GM12878 (cell line): ENCODE measurements around the gene AMBN. TPM values are rescaled to one million over a fixed set of nuclear protein-coding genes. Genes with fewer than 3 reads are reported as not detected.

Experiments used
- ATAC-seq: fragments of 200-7000 bp; cut with Tn5 transposase; 3 replicates; pipeline ENCODE4 v1.9.1; 2020; ENCODE audit warnings: mild to moderate bottlenecking, moderate library complexity
- BruUV-seq: library from RNA; stranded (reverse); fragments of 400-500 nt; replicated peaks from 2 replicates; lab custom pipeline; 2021; lab: Mats Ljungman, UMichigan
- CTCF ChIA-PET: fragments of 300-600 bp; sonication (Branson Sonifier 250); formaldehyde crosslinking; extraction: SDS; loops from one replicate; lab custom pipeline; 2021; ENCODE audit warnings: inconsistent platforms; lab: Yijun Ruan, JAX
- POLR2A ChIA-PET: fragments of 350-600 bp; formaldehyde crosslinking; extraction: SDS; loops from one replicate; lab custom pipeline; 2021; ENCODE audit warnings: inconsistent platforms; lab: Charles Lee
- RAD21 ChIA-PET: fragments of 300-600 bp; sonication (Branson Sonifier 250); formaldehyde crosslinking; loops from one replicate; lab custom pipeline; 2023; ENCODE audit warnings: antibody characterized with exemption; ENCODE audit not compliant: unreplicated experiment; lab: Charles Lee
- SMC1A ChIA-PET: fragments of 300-600 bp; sonication (Branson Sonifier 250); formaldehyde crosslinking; loops from one replicate; lab custom pipeline; 2023; ENCODE audit not compliant: unreplicated experiment, uncharacterized antibody; lab: Charles Lee
- DNase-seq: peaks from one replicate; pipeline ENCODE4 v3.0.0-alpha.2; 2011; ENCODE audit warnings: low read depth, low spot score
- FAIRE-seq: peaks from 3 replicates; lab custom pipeline; 2011; peaks lifted over from hg19 to GRCh38; lab: Jason Lieb, UNC
- H2AFZ ChIP-seq: 2 replicates; pipeline ENCODE4 v1.6.0; 2011; ENCODE audit warnings: low read depth, low read length, control low read depth; ENCODE audit not compliant: control insufficient read depth
- H3K27ac ChIP-seq: 2 replicates; pipeline ENCODE4 v1.5.1; 2011; ENCODE audit warnings: control low read depth; ENCODE audit not compliant: control insufficient read depth, insufficient read depth
- H3K27me3 ChIP-seq, 2 experiments: replicated peaks in 1 of 2; 2 replicates each; pipeline versions ENCODE4 v1.6.0 to v1.6.1; 2011; ENCODE audit warnings: low read length in 1 of 2; ENCODE audit not compliant: control insufficient read depth in 2 of 2, insufficient read depth in 2 of 2
- H3K36me3 ChIP-seq, 2 experiments: 2 replicates each; pipeline ENCODE4 v1.5.1; 2011; ENCODE audit warnings: low read length in 1 of 2; ENCODE audit not compliant: control insufficient read depth in 2 of 2, insufficient read depth in 2 of 2
- H3K4me1 ChIP-seq: 2 replicates; pipeline ENCODE4 v1.6.1; 2011; ENCODE audit warnings: mild to moderate bottlenecking, low read length, moderate library complexity, mixed read lengths; ENCODE audit not compliant: control insufficient read depth, insufficient read depth
- H3K4me2 ChIP-seq: 2 replicates; pipeline ENCODE4 v1.6.0; 2011; ENCODE audit warnings: control low read depth; ENCODE audit not compliant: control insufficient read depth, insufficient read depth
- H3K4me3 ChIP-seq: fragments of 200-600 bp; sonication (generic); 2 replicates; pipeline ENCODE4 v1.5.1; 2016
- H3K79me2 ChIP-seq: 2 replicates; pipeline ENCODE4 v1.6.0; 2011; ENCODE audit warnings: low read length; ENCODE audit not compliant: control insufficient read depth, insufficient read depth
- H3K9ac ChIP-seq: 2 replicates; pipeline ENCODE4 v1.8.0; 2011; ENCODE audit warnings: low read length, control low read depth, mixed read lengths; ENCODE audit not compliant: control insufficient read depth, insufficient read depth
- H3K9me3 ChIP-seq: replicated peaks from 3 replicates; pipeline ENCODE4 v1.5.1; 2011; ENCODE audit warnings: mild to moderate bottlenecking, low read length; ENCODE audit not compliant: control insufficient read depth, insufficient read depth
- H4K20me1 ChIP-seq: 2 replicates; pipeline ENCODE4 v1.6.0; 2011; ENCODE audit not compliant: control insufficient read depth, insufficient read depth
- CBFB ChIP-seq: IDR thresholded peaks from 2 replicates; pipeline ENCODE4 v1.6.1; 2016; ENCODE audit warnings: antibody characterized with exemption, low read depth
- CBX3 ChIP-seq: fragments of 200-600 bp; sonication (generic); IDR thresholded peaks from 2 replicates; pipeline ENCODE4 v1.6.1; 2016; ENCODE audit warnings: low read depth, borderline replicate concordance
- JUNB ChIP-seq: IDR thresholded peaks from 2 replicates; pipeline ENCODE4 v1.6.1; 2016; ENCODE audit warnings: antibody characterized with exemption, mild to moderate bottlenecking
- PAX5 ChIP-seq: IDR thresholded peaks from 2 replicates; pipeline ENCODE4 v1.6.1; 2011; ENCODE audit warnings: low read depth, low read length, borderline replicate concordance
- TAF1 ChIP-seq: IDR thresholded peaks from 2 replicates; pipeline ENCODE4 v1.6.1; 2011; ENCODE audit warnings: mild to moderate bottlenecking, low read depth, low read length, borderline replicate concordance
- WGBS: methylation state at CpG from one replicate; pipeline ENCODE4 v1.1.6; 2016; ENCODE audit warnings: low lambda C conversion rate; ENCODE audit not compliant: insufficient replicate concordance, insufficient coverage; ENCODE audit errors: missing lambda C conversion rate; 5-methylcytosine and 5-hydroxymethylcytosine counted together
- in situ Hi-C: fragments of 300-500 bp; cut with MboI; formaldehyde crosslinking; loops from 9 replicates; pipeline ENCODE4 v1.14.3; 2018; ENCODE audit warnings: mixed read lengths
- intact Hi-C: fragments of 100-400 bp; cut with micrococcal nuclease; formaldehyde crosslinking; loops from one replicate; pipeline ENCODE4 v1.14.2; 2022; ENCODE audit not compliant: unreplicated experiment
- polyA plus RNA-seq, 11 experiments: library from polyadenylated mRNA; depleted of rRNA in 4 of 11; unstranded in 6 of 11; stranded (reverse) in 5 of 11; fragments of >200 nt; fragmentation: Nextera tagmentation in 4 of 11; fragmentation: Illumina TruSeq in 1 of 11; extraction: Ambion mirVana in 4 of 11; extraction: Trizol in 1 of 11; gene quantifications; 1 replicate in 1 of 11; 2 replicates in 10 of 11; pipeline versions ENCODE4 v1.2.1 to v1.2.3, GENCODE V29; 2011 to 2016; ENCODE audit warnings: inconsistent platforms in 2 of 11, missing spikeins in 2 of 11, low read depth in 1 of 11
- total RNA-seq, 4 experiments: library from RNA; depleted of rRNA in 3 of 4; stranded (reverse); fragments of >200 nt in 3 of 4; fragmentation: Illumina TruSeq in 1 of 4; extraction: Trizol in 1 of 4; gene quantifications; 2 replicates each; pipeline versions ENCODE4 v1.2.1 to v1.2.3, GENCODE V29; 2013 to 2021
- TF ChIP-seq, protein P1 (sequence below): fragments of 450-650 bp; IDR thresholded peaks from 2 replicates; pipeline ENCODE4 v1.6.1; 2017; ENCODE audit warnings: mild to moderate bottlenecking, moderate library complexity
- TF ChIP-seq, protein P2 (sequence below): fragments of 450-650 bp; IDR thresholded peaks from 2 replicates; pipeline ENCODE4 v1.6.1; 2017; ENCODE audit warnings: low read depth, mild to moderate bottlenecking, moderate library complexity

The AMBN gene
- total and polyA plus RNA-seq, 10 of the 15 experiments (the other 5 are each of a cell fraction or from before 2014, with no cell fraction given), result 0.18 TPM; not detected in 9

DNA sequence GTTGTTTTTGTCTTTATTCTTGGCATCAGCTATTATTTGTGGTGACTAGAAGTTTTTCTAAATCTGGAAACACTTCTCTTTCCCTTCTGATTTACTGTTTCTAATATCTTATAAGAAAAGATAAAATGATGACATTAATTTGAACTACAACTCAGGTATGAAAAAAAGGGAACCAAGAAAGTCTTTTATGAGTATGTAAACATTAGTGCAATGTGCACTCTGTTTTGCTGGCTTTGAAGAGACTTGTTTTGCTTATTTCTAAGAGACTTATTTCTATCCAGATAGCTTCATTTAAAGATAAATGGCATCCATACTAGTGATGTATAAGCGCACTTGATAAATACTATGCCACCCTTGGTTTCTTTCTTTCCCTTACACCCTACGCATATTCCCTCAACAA lies 10.1 kb upstream of the AMBN start:
- ChIA-PET SMC1A (interaction anchor here (0.7 kb wide), 1 partner anchor 153 kb away, joined by 3 read pairs; no protein-coding TSS in a partner anchor), POLR2A (no interaction called here), RAD21 (no interaction called here), CTCF (no interaction called here)
- in situ Hi-C loops, result no loop called here
- no peaks in the 10 kb centered on the region for H3K79me2 ChIP-seq
- H3K4me1 ChIP-seq, result no peaks in the 10 kb centered on the region
- TF ChIP-seq JUNB (0 out of 2 replicates have a peak, but pooled peaks have one; percentile 14), TAF1 (no peak)
- no peak overlapping the region for H3K4me2 ChIP-seq
- H3K36me3 ChIP-seq, result no peaks in the 10 kb centered on the region
- no peaks in the 10 kb centered on the region; a peak in 1 of 4 replicates for H3K27me3 ChIP-seq
- H3K9ac ChIP-seq, result no peak overlapping the region
- no peak; the same call in 2 of the 3 replicates for ATAC-seq
- intact Hi-C loops, result no loop called here
- no peak overlapping the region for H3K27ac ChIP-seq
- 21% methylated on average over 2 of the region's 2 CpGs for WGBS
- H3K9me3 ChIP-seq, result no peaks in the 10 kb centered on the region
- FAIRE-seq, result no peak
- H2AFZ ChIP-seq, result no peak overlapping the region
- no peak overlapping the region for H3K4me3 ChIP-seq
- no peak for DNase-seq
- BruUV-seq, result no TSS peak
- no peaks in the 10 kb centered on the region for H4K20me1 ChIP-seq

DNA sequence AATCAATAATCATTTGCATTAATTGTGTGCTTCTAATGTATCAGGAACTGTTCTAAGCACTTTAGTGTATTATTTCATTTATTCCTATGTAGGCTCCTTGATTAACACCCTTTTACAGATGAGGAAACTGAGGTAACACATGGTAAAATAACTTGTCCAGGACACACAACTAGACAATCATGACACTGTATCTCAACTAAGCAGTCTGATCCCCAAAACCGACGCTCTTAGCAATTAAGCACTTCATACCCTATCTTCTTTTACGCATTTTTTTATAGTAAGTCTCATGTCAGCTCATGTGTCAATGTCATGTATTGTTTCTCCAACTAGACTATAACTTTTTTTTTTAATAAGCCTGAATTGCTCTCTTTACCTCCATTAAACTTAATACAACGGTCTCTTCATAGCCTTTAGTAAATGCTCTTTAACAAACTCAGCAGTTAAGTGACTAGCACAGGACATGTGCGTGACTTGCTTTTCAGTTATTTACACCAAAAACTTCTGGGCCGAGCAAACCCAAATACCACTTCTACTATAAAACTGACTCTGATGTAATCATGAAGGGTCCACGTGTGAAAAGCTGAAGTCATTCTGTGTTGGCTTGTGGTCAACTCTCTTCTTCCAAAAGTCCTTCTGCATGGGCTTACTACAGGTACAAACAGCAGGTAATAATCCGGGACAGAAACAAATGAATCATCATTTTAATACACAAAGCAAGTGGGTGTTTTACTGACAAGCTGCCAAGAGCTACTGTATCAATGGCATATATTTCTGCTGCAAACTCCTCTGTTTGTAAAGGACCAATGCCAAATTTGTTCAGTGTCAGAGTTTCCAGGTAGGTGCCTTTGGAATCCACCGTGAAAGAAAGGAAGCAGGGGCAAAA lies 7.9 kb upstream of the AMBN start:
- Histone ChIP-seq H3K4me3 (no peak overlapping the region), H3K27ac (no peak overlapping the region), H3K4me1 (no peaks in the 10 kb centered on the region), H3K9me3 (no peaks in the 10 kb centered on the region), H4K20me1 (no peaks in the 10 kb centered on the region), H2AFZ (no peak overlapping the region), H3K9ac (no peak overlapping the region), H3K4me2 (no peak overlapping the region), H3K79me2 (no peaks in the 10 kb centered on the region), H3K36me3 (no peaks in the 10 kb centered on the region), H3K27me3 (no peaks in the 10 kb centered on the region; a peak in 1 of 4 replicates)
- WGBS, result 20% methylated on average over 9 of the region's 9 CpGs
- DNase-seq, result no peak
- no peak for FAIRE-seq
- intact Hi-C loops (no loop called here), in situ Hi-C loops (no loop called here)
- ChIA-PET POLR2A (no interaction called here), SMC1A (interaction anchor here (1.0 kb wide), 1 partner anchor 34 kb away, joined by 3 read pairs; no protein-coding TSS in a partner anchor), CTCF (interaction anchor here (1.1 kb wide), 1 partner anchor 24 kb away, joined by 3 read pairs; no protein-coding TSS in a partner anchor), RAD21 (no interaction called here)
- no TSS peak for BruUV-seq
- no peak for ATAC-seq
- TF ChIP-seq, protein P1, sequence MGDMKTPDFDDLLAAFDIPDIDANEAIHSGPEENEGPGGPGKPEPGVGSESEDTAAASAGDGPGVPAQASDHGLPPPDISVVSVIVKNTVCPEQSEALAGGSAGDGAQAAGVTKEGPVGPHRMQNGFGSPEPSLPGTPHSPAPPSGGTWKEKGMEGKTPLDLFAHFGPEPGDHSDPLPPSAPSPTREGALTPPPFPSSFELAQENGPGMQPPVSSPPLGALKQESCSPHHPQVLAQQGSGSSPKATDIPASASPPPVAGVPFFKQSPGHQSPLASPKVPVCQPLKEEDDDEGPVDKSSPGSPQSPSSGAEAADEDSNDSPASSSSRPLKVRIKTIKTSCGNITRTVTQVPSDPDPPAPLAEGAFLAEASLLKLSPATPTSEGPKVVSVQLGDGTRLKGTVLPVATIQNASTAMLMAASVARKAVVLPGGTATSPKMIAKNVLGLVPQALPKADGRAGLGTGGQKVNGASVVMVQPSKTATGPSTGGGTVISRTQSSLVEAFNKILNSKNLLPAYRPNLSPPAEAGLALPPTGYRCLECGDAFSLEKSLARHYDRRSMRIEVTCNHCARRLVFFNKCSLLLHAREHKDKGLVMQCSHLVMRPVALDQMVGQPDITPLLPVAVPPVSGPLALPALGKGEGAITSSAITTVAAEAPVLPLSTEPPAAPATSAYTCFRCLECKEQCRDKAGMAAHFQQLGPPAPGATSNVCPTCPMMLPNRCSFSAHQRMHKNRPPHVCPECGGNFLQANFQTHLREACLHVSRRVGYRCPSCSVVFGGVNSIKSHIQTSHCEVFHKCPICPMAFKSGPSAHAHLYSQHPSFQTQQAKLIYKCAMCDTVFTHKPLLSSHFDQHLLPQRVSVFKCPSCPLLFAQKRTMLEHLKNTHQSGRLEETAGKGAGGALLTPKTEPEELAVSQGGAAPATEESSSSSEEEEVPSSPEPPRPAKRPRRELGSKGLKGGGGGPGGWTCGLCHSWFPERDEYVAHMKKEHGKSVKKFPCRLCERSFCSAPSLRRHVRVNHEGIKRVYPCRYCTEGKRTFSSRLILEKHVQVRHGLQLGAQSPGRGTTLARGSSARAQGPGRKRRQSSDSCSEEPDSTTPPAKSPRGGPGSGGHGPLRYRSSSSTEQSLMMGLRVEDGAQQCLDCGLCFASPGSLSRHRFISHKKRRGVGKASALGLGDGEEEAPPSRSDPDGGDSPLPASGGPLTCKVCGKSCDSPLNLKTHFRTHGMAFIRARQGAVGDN, result no peak
- TF ChIP-seq, protein P2, sequence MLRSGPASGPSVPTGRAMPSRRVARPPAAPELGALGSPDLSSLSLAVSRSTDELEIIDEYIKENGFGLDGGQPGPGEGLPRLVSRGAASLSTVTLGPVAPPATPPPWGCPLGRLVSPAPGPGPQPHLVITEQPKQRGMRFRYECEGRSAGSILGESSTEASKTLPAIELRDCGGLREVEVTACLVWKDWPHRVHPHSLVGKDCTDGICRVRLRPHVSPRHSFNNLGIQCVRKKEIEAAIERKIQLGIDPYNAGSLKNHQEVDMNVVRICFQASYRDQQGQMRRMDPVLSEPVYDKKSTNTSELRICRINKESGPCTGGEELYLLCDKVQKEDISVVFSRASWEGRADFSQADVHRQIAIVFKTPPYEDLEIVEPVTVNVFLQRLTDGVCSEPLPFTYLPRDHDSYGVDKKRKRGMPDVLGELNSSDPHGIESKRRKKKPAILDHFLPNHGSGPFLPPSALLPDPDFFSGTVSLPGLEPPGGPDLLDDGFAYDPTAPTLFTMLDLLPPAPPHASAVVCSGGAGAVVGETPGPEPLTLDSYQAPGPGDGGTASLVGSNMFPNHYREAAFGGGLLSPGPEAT, result no peak
- TF ChIP-seq CBX3 (no peak), PAX5 (no peak), TAF1 (no peak), CBFB (no peak)
